GM13976 (cell line): Measurements from ENCODE around the gene AHCTF1.
"Not testable (repeated sequence)": the region's sequence is repeated elsewhere in the genome, so short reads cannot be mapped to it uniquely, and the experiment has no call there.

ENCODE experiments used
- DNase-seq: peaks from one replicate; pipeline ENCODE4 v3.0.0; 2012; ENCODE audit warnings: low spot score
- in situ Hi-C: fragments of 300-500 bp; cut with MboI; formaldehyde crosslinking; loops from one replicate; pipeline ENCODE4 v1.12.0; 2022; ENCODE audit warnings: low sequenced_read_pairs, mixed read lengths, inconsistent platforms; ENCODE audit not compliant: unreplicated experiment
- TF ChIP-seq, protein P1 (sequence below): IDR thresholded peaks from 2 replicates; pipeline ENCODE4 v1.5.1; 2012; ENCODE audit warnings: borderline replicate concordance, mild to moderate bottlenecking; ENCODE audit not compliant: insufficient read depth; ENCODE audit errors: extremely low read depth, missing control alignments, control extremely low read depth

Gene AHCTF1

DNA sequence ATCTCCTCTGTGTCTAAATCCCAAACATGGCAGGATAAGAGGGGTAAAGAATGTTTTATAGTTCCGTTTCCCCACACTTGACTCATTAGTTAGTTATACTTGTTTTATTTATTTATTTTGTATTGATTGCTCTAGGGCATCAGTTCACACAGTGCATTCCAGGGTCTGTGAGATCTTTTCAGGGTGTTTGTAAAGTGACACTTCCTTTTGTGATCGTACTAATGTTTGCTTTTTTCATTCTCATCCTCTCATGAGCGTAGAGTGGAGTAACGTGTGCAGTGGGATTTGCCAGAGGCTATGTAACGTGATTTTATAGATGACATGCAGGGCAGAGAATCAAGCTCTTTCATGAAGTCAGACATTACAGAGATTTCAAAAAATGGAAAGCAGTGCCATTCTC, 104.4 kb downstream of the AHCTF1 start:
- in situ Hi-C loops, result no loop called here
- DNase-seq, result no peak
- TF ChIP-seq, protein P1, sequence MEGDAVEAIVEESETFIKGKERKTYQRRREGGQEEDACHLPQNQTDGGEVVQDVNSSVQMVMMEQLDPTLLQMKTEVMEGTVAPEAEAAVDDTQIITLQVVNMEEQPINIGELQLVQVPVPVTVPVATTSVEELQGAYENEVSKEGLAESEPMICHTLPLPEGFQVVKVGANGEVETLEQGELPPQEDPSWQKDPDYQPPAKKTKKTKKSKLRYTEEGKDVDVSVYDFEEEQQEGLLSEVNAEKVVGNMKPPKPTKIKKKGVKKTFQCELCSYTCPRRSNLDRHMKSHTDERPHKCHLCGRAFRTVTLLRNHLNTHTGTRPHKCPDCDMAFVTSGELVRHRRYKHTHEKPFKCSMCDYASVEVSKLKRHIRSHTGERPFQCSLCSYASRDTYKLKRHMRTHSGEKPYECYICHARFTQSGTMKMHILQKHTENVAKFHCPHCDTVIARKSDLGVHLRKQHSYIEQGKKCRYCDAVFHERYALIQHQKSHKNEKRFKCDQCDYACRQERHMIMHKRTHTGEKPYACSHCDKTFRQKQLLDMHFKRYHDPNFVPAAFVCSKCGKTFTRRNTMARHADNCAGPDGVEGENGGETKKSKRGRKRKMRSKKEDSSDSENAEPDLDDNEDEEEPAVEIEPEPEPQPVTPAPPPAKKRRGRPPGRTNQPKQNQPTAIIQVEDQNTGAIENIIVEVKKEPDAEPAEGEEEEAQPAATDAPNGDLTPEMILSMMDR, result no peak

DNA sequence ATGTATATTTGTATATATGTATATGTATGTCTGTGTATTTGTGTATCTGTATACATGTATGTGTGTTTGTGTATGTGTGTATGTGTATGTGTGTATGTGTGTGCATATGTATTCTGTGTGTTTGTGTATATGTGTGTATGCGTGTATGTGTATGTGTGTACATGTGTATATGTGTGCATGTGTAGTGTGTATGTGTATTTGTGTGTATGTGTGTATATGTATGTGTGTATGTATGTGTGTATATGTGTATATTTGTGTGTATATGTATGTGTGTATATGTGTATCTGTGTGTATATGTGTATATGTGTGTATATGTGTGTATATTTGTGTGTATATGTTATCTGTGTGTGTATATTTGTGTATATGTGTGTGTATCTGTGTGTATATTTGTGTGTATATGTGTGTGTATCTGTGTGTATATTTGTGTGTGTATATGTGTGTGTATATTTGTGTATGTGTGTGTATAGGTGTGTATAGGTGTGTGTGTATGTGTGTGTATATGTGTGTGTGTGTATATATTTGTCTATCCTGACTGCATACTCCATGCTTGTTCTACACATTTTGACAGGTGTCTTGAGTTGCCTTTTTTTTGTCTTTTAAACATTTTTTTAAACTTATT, 106.1 kb downstream of the AHCTF1 start:
- TF ChIP-seq, protein P1, result no peak
- DNase-seq, result no peak
- in situ Hi-C loops, result no loop called here

DNA sequence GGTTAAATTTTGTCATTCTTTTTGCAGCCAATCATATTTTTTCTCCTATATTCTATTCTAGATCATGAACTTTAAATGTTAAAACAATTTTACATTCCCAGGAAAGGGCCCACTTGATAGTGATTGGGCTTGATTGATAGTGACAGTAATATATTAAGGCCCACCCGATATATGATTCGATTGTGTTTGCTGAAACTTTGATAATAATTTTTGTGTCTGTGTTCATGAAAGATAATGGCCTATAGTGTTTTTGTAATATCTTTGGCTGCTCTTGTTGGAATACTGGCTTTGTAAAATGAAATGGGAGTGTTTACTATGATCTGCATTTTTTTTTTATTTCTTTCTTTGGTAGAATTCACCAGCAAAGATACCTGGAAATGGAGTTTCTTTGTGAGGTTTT, 107.2 kb downstream of the AHCTF1 start:
- no peak for DNase-seq
- in situ Hi-C loops, result no loop called here
- TF ChIP-seq, protein P1, result no peak

DNA sequence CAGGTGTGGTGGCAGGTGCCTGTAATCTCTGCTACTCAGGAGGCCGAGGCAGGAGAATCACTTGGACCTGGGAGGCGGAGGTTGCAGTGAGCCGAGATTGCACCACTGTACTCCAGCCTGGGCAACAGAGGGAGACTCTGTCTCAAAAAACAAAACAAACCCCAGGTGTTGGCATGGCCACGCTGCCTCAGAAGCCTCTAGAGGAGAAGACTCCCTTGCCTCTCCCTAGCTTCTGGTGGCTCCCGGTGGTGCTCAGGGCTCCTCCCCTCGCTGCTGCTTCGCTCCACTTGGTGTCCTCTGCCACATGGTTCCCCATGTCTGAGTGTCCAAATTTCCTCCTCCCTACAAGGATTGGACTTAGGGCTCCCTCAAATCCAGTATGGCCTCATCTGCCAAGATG, 109.6 kb downstream of the AHCTF1 start:
- in situ Hi-C loops, DNase-seq: not testable (repeated sequence)

DNA sequence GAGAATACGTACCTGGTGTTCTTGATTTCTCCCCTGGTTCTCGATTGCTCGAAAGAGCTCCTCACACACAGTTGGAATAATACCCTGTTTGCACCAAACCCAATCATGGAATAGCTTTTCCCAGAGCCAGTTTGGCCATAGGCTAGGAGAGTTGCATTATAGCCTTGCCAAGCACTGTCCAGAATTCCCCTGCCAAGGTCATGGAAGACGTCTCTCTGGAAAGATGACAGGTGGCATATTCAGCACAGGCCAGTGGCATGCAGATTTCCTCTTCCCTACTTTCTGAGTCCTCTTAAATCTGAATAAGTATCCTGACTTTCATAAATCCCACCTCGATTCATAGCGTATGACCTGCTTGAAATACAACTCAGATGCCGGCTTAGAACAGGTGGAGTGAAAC, 111.1 kb downstream of the AHCTF1 start:
- in situ Hi-C loops, result no loop called here

DNA sequence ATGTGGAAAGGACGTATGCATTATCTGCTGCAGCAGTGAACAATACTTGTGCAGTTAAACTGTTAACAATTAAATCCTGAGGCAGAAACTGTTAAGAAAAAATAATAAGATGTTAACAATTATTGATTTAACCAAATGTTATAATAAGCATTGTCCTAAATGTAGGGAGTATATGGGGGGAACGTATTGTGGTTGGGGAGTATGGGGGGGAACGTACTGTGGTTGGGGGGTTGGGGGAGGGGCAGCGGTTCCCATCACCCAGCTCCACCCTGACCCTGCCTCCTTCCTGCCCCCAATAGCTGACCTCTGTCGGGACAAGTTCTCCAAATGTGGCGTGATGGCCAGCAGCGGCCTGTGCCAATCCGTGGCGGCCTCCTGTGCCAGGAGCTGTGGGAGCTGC, 114.0 kb downstream of the AHCTF1 start:
- in situ Hi-C loops, result not testable (repeated sequence)
- peak; percentile 88 for DNase-seq

More for the DNA sequence above, 111.1 kb downstream of the AHCTF1 start:
- DNase-seq, result no peak
- TF ChIP-seq, protein P1, result no peak

DNA sequence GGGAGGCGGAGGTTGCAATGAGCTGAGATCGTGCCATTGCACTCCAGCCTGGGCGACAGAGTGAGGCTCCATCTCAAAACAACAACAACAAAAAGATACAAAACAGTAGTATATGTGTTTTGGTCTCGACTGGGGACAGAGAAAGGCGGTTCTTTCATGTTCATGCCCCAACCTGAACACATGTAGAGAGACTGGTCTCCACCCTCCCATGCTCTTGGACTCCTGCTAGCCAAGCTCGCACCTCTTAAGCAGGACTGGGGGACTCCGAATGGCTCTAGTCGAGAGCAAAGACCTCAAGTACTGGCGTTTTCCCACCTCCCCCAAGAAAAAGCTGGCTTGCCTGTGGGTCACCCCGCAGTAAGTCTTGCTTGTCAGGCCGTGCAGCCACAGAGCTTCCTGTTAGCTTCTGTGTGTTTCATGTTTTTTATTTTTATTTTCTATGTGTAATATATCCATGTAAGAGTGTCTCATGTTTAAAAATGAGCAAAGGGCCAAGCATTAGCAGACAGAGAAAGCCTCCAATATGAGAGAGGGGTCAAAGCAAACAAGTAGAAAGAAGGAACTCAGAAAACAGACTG, 116.0 kb downstream of the AHCTF1 start:
- DNase-seq, result no peak
- in situ Hi-C loops, result no loop called here
- TF ChIP-seq, protein P1, result no peak

DNA sequence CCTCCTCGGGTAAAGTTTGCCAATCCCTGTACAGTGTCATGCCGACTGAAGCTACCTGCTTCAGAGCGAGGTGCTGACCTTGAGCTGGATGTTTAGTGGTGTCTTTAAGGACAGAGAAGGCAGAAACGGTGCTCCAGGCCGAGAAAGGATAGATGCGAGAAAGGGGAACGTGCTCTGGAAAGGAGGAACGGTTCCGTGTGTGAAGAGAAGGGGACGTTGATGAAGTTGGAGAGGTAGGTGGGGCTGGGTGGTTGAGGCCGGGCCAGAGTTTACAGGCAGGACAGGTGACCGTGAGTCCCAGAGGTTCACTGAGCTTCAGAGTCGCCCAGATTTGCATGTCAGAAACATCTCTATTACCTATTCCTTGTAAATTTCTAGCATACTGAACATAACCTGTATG, 116.9 kb downstream of the AHCTF1 start:
- no peak for DNase-seq
- in situ Hi-C loops, result no loop called here
- TF ChIP-seq, protein P1, result no peak

DNA sequence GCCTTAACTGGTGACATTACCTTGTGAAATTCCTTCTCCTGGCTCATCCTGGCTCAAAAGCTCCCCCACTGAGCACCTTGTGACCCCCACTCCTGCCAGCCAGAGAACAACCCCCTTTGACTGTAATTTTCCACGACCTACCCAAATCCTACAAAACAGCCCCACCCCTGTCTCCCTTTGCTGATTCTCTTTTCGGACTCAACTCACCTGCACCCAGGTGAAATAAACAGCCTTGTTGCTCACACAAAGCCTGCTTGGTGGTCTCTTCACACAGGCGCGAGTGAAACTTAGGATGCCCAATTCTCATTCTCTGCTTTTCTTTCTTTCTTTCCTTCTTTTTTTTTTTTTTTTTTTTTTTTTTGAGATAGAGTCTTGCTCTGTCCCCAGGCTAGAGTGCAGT, 118.4 kb downstream of the AHCTF1 start:
- in situ Hi-C loops, DNase-seq: not testable (repeated sequence)
